Cerebellar nuclear complex (tissue), 1 donor: ENCODE results near the gene ATP6V0D1.

Source experiments
- DNase-seq, 2 experiments: peaks; one replicate each; lab custom pipeline; 2025; lab: John Stamatoyannopoulos, UW

The ATP6V0D1 gene

GRCh38 chr16:67407176-67407787 is 73.7 kb downstream of the ATP6V0D1 start:
- no peak for DNase-seq

GRCh38 chr16:67406111-67406971 is 74.6 kb downstream of the ATP6V0D1 start:
- DNase-seq = no peak

GRCh38 chr16:67405336-67405735 is 75.6 kb downstream of the ATP6V0D1 start:
- no peak for DNase-seq

GRCh38 chr16:67404740-67405226 is 76.2 kb downstream of the ATP6V0D1 start:
- no peak for DNase-seq

- DNase-seq = no peak
Observed at GRCh38 chr16:67403976-67404555, 76.9 kb downstream of the ATP6V0D1 start.

GRCh38 chr16:67400901-67401300 is 80.1 kb downstream of the ATP6V0D1 start:
- DNase-seq = no peak

- DNase-seq = no peak
Observed at GRCh38 chr16:67399749-67400704, 80.9 kb downstream of the ATP6V0D1 start.

GRCh38 chr16:67399218-67399733 is 81.7 kb downstream of the ATP6V0D1 start:
- DNase-seq = no peak

GRCh38 chr16:67398546-67399217 is 82.3 kb downstream of the ATP6V0D1 start:
- DNase-seq = no peak

- no peak for DNase-seq
Observed at GRCh38 chr16:67397812-67398545, 83.0 kb downstream of the ATP6V0D1 start.

GRCh38 chr16:67397036-67397801 is 83.7 kb downstream of the ATP6V0D1 start:
- DNase-seq = no peak

GRCh38 chr16:67396159-67397035 is 84.6 kb downstream of the ATP6V0D1 start:
- no peak for DNase-seq

GRCh38 chr16:67395458-67396158 is 85.3 kb downstream of the ATP6V0D1 start:
- DNase-seq = no peak

GRCh38 chr16:67395105-67395457 is 85.9 kb downstream of the ATP6V0D1 start:
- DNase-seq = no peak

- DNase-seq = no peak
Observed at GRCh38 chr16:67394155-67395104, 86.5 kb downstream of the ATP6V0D1 start.

- DNase-seq = no peak
Observed at GRCh38 chr16:67393788-67394154, 87.2 kb downstream of the ATP6V0D1 start.
